Pancreas (tissue), 10 donors: ENCODE results near the gene ATP6V0E1. TPM values are rescaled to one million over a fixed set of nuclear protein-coding genes. Genes with fewer than 3 reads are reported as not detected.

Source experiments
- ATAC-seq, 4 donors: fragments of 200-7000 bp; cut with Tn5 transposase; one replicate each; pipeline versions ENCODE4 v1.8.0 to v1.9.1; 2020; ENCODE audit warnings: mild to moderate bottlenecking in 4 of 4, moderate library complexity in 4 of 4
- DNase-seq, 6 donors: peaks; one replicate each; pipeline ENCODE4 v3.0.0-alpha.2; 2020
- FAIRE-seq: peaks from 2 replicates; lab custom pipeline; 2012; peaks lifted over from hg19 to GRCh38; lab: Jason Lieb, UNC
- H3K27ac ChIP-seq, 4 donors: fragments of 200-600 bp; sonication (generic); 1 replicate in 3 of 4; 2 replicates in 1 of 4; pipeline versions ENCODE4 v1.5.0 to v1.8.0; 2020
- H3K27me3 ChIP-seq, 4 donors: fragments of 200-600 bp; one replicate each; pipeline ENCODE4 v1.8.0; 2021
- H3K36me3 ChIP-seq, 3 donors: fragments of 200-600 bp; sonication (generic) in 1 of 3; one replicate each; pipeline versions ENCODE4 v1.5.0 to v1.8.0; 2020 to 2021
- H3K4me1 ChIP-seq, 3 donors: fragments of 200-600 bp; one replicate each; pipeline ENCODE4 v1.8.0; 2021
- H3K4me3 ChIP-seq, 4 donors: fragments of 200-600 bp; sonication (generic) in 2 of 4; one replicate each; pipeline versions ENCODE4 v1.5.0 to v1.8.0; 2020 to 2021
- H3K9me3 ChIP-seq, 4 donors: fragments of 200-600 bp; one replicate each; pipeline ENCODE4 v1.8.0; 2021
- WGBS, 2 donors: extraction: QIAGEN DNeasy Blood & Tissue Kit; methylation state at CpG; one replicate each; pipeline ENCODE4 v1.1.7; 2013; 5-methylcytosine and 5-hydroxymethylcytosine counted together
- intact Hi-C, 3 donors: fragments of 100-400 bp; cut with DNase I; formaldehyde crosslinking; loops; one replicate each; pipeline versions ENCODE4 v1.11.1 to v1.14.2; 2022
- polyA plus RNA-seq, 2 donors: library from polyadenylated mRNA; stranded (reverse); fragments of 200-250 nt; gene quantifications; one replicate each; pipeline ENCODE4 v1.2.3, GENCODE V29; 2013
- total RNA-seq, 6 donors: library from RNA; stranded (reverse); fragmentation: NEBNext Ultra II Directional in 4 of 6; extraction: Animal tissue kit (Norgen Biotek cat#: 25700) in 4 of 6; gene quantifications; one replicate each; pipeline versions ENCODE4 v1.2.1 to v1.2.4, GENCODE V29; 2021 to 2023
- TF ChIP-seq, protein P1 (sequence below), 4 donors: fragments of 200-600 bp; sonication (generic) in 3 of 4; IDR thresholded peaks; one replicate each; pipeline versions ENCODE4 v1.5.0 to v1.8.0; 2021; ENCODE audit warnings: antibody characterized with exemption in 4 of 4
- donor health status: healthy with polysubstance abuse.
- donor health status: DM: no; HTN: no; CAD: no; lungs with moderate emphysema.
- donor health status: DM: no; HTN: no; CAD: no.
- donor health status: control.
- donor health status: control.
- donor health status: Bipolar disorder and iron deficiency.
- donor health status: DM: yes; HTN: yes; CAD: no.
- donor health status: DM: no; HTN: no; CAD: no.
- donor health status: DM: no; HTN: no; CAD: no.
- donor health status: DM: yes; HTN: yes; CAD: no.

ATP6V0E1 gene
- total and polyA plus RNA-seq, 8 donors, result 60.3 to 162 (median 89.7) TPM

DNA sequence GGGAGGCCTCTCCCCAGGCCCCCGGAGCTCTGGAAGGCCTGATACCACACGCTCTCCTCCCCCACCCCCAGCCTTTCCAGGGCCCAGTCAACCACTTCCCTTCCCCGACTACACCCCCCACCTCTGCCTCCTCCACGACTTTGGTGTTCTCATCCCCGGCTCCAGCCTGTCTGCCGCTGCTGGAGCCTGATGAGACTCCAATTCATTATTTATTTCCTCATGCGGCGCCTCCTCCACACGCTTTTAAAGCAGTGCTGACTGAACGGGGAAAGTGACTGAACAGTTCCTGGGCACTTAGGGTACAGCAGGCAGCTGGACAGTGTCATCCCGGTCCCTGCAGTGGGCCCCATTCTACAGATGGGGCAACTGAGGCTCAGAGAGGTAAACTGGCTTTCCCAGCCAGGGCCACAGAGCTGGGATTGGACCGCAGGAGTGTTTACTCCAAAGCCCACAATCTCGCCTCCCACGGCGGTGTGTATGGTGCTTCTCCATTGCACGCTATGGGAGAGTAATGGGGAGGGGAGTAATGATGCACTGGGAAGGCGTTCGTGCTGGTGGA, 40.2 kb upstream of the ATP6V0E1 start:
- Histone ChIP-seq H3K36me3 (peaks cover 0 to 13% (median 0%) of the 10 kb centered on the region in 3 donors), H3K4me3 (no peak overlapping the region), H3K27ac (no peak overlapping the region), H3K4me1 (no peaks in the 10 kb centered on the region), H3K27me3 (no peaks in the 10 kb centered on the region), H3K9me3 (no peaks in the 10 kb centered on the region)
- ATAC-seq (peak in 1 of 4 donors; percentile 46), FAIRE-seq (no peak), DNase-seq (peak in 1 of 6 donors; percentile 35)
- WGBS, 2 donors, result 84 to 87% methylated on average over 18 of the region's 18 CpGs
- TF ChIP-seq, protein P1, sequence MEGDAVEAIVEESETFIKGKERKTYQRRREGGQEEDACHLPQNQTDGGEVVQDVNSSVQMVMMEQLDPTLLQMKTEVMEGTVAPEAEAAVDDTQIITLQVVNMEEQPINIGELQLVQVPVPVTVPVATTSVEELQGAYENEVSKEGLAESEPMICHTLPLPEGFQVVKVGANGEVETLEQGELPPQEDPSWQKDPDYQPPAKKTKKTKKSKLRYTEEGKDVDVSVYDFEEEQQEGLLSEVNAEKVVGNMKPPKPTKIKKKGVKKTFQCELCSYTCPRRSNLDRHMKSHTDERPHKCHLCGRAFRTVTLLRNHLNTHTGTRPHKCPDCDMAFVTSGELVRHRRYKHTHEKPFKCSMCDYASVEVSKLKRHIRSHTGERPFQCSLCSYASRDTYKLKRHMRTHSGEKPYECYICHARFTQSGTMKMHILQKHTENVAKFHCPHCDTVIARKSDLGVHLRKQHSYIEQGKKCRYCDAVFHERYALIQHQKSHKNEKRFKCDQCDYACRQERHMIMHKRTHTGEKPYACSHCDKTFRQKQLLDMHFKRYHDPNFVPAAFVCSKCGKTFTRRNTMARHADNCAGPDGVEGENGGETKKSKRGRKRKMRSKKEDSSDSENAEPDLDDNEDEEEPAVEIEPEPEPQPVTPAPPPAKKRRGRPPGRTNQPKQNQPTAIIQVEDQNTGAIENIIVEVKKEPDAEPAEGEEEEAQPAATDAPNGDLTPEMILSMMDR (IDR thresholded peaks at IDR 0.05), result no peak
- intact Hi-C loops, result no loop called here

DNA sequence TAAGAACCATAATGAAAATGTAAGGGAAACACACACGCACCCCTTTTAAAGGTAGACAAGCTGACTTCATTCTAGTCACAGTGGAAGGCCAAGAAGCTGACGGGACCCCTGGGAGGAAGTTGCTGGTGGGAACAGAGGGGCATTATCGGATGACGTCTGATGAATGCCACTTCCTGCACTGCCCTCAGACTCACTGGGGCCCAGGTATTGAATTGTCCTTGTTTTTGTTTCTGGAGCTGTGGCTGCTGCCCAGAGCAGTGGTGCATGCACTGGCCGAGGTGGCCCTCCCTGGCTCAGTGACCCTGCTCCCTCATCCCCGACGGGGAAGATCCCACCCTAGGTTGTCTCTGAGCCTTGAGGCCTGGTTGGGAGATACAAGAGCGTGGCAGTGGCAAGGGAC, 39.7 kb upstream of the ATP6V0E1 start:
- WGBS, 2 donors, result 92% methylated on average over 8 of the region's 8 CpGs
- H3K36me3 ChIP-seq, result peaks cover 0 to 11% (median 0%) of the 10 kb centered on the region in 3 donors
- H3K4me1 ChIP-seq, result no peaks in the 10 kb centered on the region
- TF ChIP-seq, protein P1 (IDR thresholded peaks at IDR 0.05), result no peak
- no peak overlapping the region for H3K4me3 ChIP-seq
- H3K27me3 ChIP-seq, result no peaks in the 10 kb centered on the region
- no peaks in the 10 kb centered on the region for H3K9me3 ChIP-seq
- no peak for ATAC-seq
- no peak overlapping the region for H3K27ac ChIP-seq
- intact Hi-C loops, result no loop called here
- FAIRE-seq, result no peak
- DNase-seq, result no peak

DNA sequence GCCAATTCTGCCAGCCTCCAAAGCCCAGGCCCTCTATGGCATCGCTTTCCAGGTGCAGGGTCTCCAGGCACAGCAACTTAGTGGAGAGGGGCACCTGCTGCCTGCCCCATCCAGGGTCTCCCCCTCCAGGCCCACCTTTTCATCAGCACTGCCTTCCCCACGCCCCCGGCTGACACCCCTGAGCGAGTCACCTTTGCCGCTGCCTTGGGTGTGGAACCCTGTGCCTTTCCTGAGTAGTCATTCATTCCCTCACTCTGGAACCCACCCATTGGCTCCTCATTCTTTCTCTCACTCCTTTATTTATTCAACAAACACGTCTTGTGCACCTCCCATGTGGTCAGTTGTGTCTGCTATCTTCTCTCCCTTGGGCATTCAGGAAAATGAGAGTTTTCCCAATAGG, 38.8 kb upstream of the ATP6V0E1 start:
- no peaks in the 10 kb centered on the region for H3K4me1 ChIP-seq
- DNase-seq, result peak in 1 of 6 donors; percentile 47
- H3K9me3 ChIP-seq, result no peaks in the 10 kb centered on the region
- H3K27ac ChIP-seq, result no peak overlapping the region
- intact Hi-C loops, result no loop called here
- peaks cover 0 to 11% (median 0%) of the 10 kb centered on the region in 3 donors for H3K36me3 ChIP-seq
- no peak for ATAC-seq
- FAIRE-seq, result no peak
- H3K4me3 ChIP-seq, result no peak overlapping the region
- TF ChIP-seq, protein P1 (IDR thresholded peaks at IDR 0.05), result no peak
- no peaks in the 10 kb centered on the region for H3K27me3 ChIP-seq
- 85 to 89% methylated on average over 6 of the region's 6 CpGs for WGBS, 2 donors

DNA sequence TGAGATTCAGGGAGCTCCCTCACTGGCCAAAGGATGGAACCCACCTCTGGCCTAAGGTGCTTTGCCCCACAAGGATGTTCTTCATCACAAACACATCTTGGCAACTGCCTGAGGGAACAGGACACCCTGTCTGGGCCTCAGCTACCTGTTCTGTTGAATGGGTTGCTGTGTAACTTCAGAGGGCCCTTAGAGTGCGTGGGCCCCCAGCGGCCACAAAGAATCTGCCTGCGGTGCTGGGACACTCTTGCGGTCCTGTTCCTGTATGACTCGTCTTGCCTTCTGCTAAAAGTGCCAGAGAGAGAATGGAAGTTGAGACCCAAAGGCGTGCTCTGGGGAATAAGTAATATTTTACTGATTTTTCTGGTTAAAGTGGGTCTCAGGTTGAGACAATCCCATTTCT, 38.4 kb upstream of the ATP6V0E1 start:
- FAIRE-seq (no peak), ATAC-seq (no peak), DNase-seq (no peak)
- 93 to 96% methylated on average over 6 of the region's 6 CpGs for WGBS, 2 donors
- Histone ChIP-seq H3K9me3 (no peaks in the 10 kb centered on the region), H3K36me3 (peaks cover 0 to 11% (median 0%) of the 10 kb centered on the region in 3 donors), H3K4me3 (no peak overlapping the region), H3K27me3 (no peaks in the 10 kb centered on the region), H3K27ac (no peak overlapping the region), H3K4me1 (no peaks in the 10 kb centered on the region)
- intact Hi-C loops, result no loop called here
- TF ChIP-seq, protein P1 (IDR thresholded peaks at IDR 0.05), result no peak

DNA sequence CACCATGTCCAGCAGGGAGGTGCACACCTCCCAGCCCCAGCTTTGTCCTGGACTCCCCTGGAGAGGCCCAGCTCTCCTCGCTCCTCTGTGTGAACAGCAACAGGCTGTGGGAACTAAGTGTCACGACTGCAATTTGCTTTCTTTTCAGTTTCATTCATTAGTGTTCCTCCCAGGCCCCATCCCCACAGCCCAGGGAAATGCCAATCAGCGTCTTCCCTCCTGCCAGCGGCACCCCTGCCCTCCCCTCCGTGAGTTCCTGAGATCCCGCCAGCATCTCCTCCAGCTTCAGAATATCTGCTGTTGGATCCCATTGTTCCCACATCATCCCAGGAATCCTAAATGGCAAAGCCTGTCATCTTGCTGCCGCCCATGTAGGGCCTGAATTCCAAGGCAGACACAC, 37.4 kb upstream of the ATP6V0E1 start:
- FAIRE-seq (no peak), DNase-seq (no peak), ATAC-seq (no peak)
- intact Hi-C loops, result no loop called here
- WGBS, 2 donors, result 90 to 93% methylated on average over 7 of the region's 7 CpGs
- Histone ChIP-seq H3K36me3 (peaks cover 0 to 16% (median 0%) of the 10 kb centered on the region in 3 donors), H3K4me1 (no peaks in the 10 kb centered on the region), H3K27ac (no peak overlapping the region), H3K27me3 (no peaks in the 10 kb centered on the region), H3K9me3 (no peaks in the 10 kb centered on the region), H3K4me3 (no peak overlapping the region)
- TF ChIP-seq, protein P1 (IDR thresholded peaks at IDR 0.05), result no peak
